SH-SY5Y (cell line): ENCODE data around the gene TRAF3.

Source experiments
- GATA2 ChIP-seq: IDR thresholded peaks from 2 replicates; pipeline ENCODE4 v1.6.1; 2011; ENCODE audit warnings: mild to moderate bottlenecking, low read depth, low read length
- GATA3 ChIP-seq: IDR thresholded peaks from 2 replicates; pipeline ENCODE4 v1.6.1; 2011; ENCODE audit warnings: low read depth, mild to moderate bottlenecking, low read length, moderate library complexity

TRAF3 gene

DNA sequence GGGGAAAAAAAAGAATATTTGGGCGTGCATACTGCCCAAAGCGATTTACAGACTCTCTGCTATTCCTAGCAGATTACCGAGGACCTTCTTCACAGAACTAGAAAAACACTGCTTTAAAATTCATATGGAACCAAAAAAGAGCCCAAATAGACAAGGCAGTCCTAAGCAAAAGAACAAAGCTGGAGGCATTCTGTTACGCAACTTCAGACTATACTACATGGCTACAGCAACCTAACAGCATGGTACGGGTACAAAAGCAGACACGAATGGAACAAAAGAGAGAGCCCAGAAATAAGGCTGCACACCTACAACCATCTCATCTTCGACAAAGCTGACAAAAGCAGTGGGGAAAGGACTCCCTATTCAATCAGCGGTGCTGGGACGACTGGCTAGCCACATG is 56.7 kb downstream of the TRAF3 start:
- no peak for TF ChIP-seq GATA3
- no peak for TF ChIP-seq GATA2

- no peak for TF ChIP-seq GATA2
- TF ChIP-seq GATA3, result no peak
These were observed 58.7 kb downstream of the TRAF3 start for GRCh38 chr14:102835959-102836358.

- TF ChIP-seq GATA2, result no peak
- no peak for TF ChIP-seq GATA3
These were observed 61.3 kb downstream of the TRAF3 start for GRCh38 chr14:102838501-102838900.

GRCh38 chr14:102840115-102840514 is 62.9 kb downstream of the TRAF3 start:
- no peak for TF ChIP-seq GATA2
- no peak for TF ChIP-seq GATA3

DNA sequence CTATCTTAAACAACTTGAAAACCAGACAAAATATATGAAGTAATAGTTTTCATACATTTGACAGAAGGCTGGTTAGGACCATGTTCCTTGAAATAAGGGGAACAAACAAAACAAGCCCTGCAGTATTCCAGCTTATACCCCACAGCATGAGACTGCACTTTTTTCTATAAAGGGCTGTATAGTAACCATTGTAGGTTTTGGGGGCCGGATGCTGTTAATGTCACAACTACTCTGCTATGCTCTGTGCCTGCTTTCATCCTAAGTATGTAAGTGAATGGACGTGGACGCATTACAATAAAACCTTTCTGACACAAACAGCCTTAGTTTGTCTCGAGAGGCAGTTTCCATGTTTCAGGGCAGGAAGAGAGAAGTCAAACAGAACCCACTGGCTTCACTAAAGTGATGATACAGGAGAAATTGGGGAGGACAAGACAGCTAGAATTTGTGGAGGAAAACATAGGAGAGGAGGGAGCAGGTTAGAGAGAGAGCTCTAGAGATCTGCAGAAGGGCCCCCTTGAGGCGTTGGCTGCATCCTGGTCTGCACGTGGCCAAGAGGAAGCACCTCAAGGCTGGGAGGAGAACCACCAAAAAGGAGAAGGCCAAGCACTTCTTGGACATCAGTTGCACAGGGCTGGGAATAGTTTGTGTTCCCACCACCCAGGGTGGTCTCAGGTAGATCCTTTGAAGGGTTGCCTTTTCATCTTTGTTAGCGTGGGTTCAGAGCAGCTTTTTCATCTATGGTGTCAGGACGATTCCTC is 63.7 kb downstream of the TRAF3 start:
- no peak for TF ChIP-seq GATA3
- no peak for TF ChIP-seq GATA2

- TF ChIP-seq GATA2, result peak; percentile 33; the same call in 1 of the 2 replicates
- no peak for TF ChIP-seq GATA3
These were observed 71.7 kb downstream of the TRAF3 start for GRCh38 chr14:102848830-102849525.

DNA sequence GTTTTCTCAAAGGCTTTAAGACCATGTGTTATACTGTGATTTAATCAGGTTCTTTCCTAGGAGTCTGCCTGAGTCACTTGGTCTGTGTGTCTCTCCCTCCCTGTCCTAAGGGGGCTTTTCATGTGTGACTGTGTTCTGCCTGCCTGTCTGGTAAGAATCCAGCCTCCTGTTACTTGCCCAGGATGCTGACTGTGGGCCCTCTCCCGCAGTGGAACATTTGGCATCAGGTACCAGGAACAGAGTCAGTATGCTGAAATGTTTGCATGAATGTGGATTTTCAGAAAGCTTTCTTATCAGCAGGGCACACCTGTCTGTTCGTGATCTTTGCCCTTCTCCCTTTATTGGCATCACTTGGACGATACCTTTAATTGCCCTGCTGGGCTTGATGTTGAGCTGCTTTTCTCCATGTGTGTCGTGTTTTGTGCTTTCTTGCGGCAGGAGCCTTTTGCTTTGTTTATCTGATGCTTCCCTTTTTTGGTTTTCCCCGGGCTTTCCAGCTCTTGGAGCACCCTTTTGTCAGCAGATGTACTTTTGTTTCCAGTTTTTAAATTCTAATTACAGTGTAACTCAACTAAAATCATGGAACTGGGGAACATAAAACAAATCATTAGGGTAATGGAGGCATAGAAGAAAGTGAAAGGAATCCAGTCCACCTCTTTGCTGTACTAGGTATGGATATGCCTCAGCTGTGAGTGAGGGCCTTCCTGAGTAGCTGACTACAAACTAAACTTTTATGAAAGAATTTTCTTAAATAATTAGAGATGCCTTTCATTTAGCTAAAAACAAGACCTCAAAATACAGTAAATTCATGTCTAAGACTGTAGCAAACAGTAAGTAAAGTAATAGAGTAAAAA is 72.5 kb downstream of the TRAF3 start:
- TF ChIP-seq GATA2 (no peak), GATA3 (no peak)

GRCh38 chr14:102853648-102854047 is 76.4 kb downstream of the TRAF3 start:
- no peak for TF ChIP-seq GATA3
- no peak for TF ChIP-seq GATA2

GRCh38 chr14:102854091-102854703 is 76.9 kb downstream of the TRAF3 start:
- no peak for TF ChIP-seq GATA3

DNA sequence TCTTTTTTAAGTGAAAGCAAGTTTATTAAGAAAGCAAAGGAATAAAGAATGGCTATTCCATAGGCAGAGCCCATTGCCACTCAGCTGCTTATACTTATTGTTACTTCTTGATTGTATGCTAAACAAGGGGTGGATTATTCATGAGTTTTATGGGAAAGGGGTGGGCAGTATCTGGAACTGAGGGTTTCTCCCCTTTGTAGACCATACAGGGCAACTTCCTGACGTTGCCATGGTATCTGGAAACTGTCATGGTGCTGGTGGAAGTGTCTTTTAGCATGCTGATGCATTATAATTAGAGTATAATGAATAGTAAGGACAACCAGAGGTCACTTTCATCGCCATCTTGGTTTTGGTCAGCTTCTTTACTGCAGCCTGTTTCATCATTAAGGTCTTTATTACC is 78.9 kb downstream of the TRAF3 start:
- TF ChIP-seq GATA2, result no peak
- TF ChIP-seq GATA3, result no peak

DNA sequence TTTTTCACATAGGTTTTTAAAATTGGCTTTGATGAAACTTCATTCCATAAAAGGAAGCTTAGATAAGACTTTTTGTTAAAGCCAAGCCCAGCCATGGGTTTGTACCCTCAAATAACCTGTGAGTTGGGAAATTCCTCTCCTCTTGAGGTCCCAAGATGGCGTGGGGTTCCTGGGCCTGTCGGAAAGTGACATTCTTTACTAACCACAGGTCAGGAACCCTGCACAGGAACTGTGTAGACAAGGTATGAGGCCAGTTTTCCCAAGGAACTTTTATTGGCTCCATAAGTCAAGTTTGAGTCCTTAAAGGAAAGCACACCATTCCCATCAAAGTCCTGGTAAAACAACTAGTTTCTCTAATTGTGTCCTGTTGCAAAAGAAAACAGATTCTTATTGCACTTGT is 80.2 kb downstream of the TRAF3 start:
- TF ChIP-seq GATA2 (no peak), GATA3 (no peak)

DNA sequence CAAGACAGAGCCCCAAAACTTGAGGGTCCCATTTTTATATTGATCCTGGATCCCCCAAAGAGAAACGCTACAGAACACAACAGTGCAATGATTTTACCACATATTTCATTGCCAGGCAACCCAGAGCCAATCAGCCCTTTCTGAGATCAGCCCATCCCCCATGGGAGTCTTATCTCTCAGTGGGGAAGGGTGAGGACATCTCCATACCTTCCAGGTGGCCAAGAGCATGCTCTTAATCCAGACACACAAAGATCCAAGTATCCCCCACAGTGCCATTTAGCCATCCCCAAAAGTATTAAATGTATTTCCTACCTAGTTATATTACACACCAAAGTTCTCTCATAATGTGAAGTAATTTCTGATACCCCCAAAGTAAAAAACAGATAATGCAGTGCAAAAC is 82.7 kb downstream of the TRAF3 start:
- no peak for TF ChIP-seq GATA3
- TF ChIP-seq GATA2, result no peak

- no peak for TF ChIP-seq GATA3
- no peak for TF ChIP-seq GATA2
These were observed 85.0 kb downstream of the TRAF3 start for GRCh38 chr14:102862154-102862773.
